Fibroblast of gingiva (primary cell): ENCODE measurements around the gene STAT5B.
"Not testable (repeated sequence)": the region's sequence is repeated elsewhere in the genome, so short reads cannot be mapped to it uniquely, and the experiment has no call there.

ENCODE experiments used
- DNase-seq: peaks from one replicate; pipeline ENCODE4 v3.0.0-alpha.2; 2011; ENCODE audit warnings: low read depth

STAT5B gene

GRCh38 chr17:42193969-42194899 lies 82.0 kb downstream of the STAT5B start, which contains the start of gene GHDC:
GHDC (minus strand) TSS chr17:42194494; CDS start chr17:42193581, 913 bp downstream.
- DNase-seq, result peak; percentile 73

DNA sequence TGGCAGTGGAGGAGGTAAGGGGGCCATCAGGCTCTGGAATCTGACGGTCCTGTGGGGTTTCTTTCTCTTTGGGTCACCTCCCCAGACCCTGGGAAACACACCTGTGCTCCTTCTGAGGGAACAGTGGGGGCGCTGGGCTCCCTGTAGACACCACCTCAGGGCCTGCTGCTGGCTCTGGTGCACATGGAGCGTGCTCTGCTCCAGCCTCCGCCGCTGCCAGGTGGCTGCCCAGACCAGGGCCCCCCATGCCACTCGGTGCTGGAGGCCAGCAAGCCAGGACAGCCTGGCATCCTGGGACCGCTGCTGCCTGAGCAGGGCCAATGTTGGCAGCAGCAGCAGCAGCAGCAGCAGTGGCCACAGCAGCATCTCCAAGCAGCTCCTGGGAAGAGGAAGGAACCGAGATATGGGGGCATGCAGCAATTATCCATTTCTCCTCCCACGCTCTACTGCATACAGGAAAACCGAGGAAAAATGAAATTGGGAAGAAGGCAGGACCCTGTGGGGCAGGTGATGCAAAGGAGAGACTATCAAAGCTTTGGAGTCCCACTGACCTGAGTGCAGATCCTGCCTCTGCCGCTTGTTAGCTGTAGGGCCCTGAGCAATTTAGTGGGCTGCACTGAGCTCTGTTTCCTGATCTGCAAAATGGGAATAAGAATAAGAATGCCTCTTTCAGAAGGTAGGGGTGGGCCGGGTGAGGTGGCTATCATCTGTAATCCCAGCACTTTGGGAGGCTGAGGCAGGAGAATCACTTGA lies 82.8 kb downstream of the STAT5B start:
- no peak for DNase-seq

DNA sequence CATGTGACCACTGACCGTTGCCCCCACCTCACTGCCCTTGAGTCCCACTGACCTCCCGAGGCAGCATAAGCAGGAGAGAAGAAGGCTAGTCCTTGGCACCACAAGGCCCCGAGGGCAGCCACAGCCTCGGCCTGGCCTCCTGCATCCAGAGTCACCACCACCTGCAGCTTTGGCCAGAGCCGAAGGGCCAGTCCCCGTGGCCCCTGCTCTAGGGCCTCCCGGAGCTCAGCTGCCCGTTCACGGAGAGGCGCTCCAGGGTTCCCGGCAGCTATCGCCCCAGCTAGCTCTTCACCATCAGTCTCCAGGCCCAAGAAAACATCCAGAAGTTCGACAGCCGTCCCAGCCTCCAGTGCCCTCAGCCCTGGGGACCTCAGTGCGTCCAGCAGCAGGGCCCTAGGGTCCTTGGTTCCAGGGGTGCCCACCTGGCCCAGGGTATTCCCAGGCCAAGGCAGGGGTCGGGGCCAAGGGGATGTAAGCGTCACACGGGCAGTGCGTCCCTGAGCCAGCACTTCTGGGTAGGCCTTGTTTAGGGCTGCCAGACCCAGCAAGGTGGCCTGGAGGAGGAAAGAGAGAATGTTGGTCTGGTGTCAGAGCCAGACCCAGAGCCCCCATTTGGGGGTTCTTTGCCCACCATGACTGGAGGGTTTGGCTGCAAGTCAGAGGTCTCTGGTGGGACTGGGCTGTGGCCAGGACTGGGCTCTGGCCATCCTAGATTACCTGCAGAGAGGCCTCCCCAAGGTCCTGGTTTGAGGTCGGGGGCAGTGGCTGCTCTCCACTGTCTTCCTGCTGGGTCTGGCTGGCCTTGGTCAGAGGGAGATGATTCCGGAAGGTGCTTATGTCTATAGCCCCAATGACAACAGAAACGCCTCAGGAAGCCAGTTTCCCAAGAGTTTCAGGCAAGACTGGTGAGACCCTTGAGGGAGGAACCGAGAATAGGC lies 83.7 kb downstream of the STAT5B start:
- DNase-seq, result no peak

DNA sequence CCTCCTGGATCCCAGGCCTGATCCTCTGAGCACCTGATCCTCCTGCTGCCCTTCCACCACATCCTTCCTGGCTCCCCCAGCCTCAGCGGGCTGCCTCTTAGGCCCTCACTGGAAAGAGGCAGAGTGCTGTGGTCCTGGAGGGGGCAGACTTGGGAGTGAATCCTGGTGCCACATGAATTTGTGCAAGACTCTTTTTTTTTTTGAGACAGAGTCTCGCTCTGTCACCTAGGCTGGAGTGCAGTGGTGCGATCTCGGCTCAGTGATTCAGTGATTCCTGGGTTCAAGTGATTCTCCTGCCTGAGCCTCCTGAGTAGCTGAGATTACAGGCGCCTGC lies 84.9 kb downstream of the STAT5B start:
- no peak for DNase-seq

DNA sequence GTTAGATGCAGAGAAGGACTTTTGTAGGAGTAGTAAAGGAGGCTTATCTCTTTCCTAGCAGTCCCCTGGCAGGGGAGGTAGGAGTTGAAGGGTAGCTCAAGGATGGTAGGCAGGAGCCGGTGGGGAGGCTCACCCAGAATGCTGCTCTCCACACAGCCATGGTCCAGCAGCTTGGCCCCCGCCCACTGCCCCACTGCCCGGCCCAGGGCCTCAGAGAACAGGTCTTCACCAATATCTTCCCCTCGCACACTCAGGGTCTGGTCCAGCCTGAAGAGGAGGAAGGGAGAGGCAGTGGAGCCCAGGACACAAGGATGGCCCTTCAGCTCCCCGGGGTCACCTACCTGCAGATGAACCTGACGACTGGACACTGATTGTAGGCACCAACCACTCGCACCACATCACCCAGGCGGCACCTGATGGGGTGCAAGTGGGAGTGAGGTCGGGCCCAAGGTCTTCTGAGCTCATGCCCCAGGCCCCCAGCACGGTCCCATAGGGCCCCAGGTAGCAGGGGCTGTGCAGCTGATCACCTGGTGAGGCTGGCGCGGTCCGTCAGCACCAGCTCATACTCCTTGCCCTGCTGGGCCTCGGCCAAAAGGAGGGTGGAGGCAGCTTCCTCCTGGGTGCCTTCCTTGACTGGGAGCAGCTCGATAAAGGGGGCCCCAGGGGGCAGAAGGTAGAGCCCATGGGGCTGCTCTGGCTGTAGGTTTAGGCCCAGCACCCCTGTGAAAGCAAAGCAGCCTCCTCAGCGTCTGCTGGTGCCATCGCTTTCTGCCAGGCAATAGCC lies 85.5 kb downstream of the STAT5B start:
- DNase-seq, result no peak

DNA sequence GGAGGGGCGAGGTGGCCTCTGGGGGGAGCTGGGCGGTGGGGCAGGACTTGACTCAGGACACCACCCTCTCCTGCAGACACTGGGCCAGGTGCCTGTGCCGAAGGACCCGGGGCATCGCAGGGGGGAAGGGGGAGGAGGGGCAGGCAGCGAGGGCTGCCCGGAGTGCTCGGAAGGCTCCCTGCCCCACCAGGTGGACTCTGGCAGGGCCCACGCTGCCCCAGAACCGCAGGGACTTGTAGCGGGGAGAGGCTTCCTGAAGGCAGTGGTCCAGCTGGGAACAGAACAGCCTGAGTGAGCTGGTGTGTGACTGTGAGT lies 86.6 kb downstream of the STAT5B start:
- no peak for DNase-seq

GRCh38 chr17:42188749-42189650 lies 87.2 kb downstream of the STAT5B start:
- no peak for DNase-seq

- DNase-seq, result no peak
Measured at GRCh38 chr17:42187833-42188232, 88.4 kb downstream of the STAT5B start.

DNA sequence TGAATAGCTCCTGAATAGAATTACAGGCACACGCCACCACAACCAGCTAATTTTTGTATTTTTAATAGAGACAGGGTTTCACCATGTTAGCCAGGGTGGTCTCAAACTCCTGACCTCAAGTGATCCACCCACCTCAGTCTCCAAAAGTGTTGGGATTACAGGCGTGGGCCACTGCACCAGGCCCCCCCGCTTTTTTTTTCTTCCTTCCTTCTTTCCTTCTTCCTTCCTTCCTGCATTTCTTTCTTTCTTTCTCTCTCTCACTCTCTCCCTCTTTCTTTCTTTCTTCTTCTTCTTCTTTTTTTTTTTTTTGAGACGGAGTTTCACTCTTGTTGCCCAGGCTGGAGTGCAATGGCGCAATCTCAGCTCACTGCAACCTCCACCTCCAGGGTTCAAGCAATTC lies 90.0 kb downstream of the STAT5B start:
- DNase-seq, result not testable (repeated sequence)

DNA sequence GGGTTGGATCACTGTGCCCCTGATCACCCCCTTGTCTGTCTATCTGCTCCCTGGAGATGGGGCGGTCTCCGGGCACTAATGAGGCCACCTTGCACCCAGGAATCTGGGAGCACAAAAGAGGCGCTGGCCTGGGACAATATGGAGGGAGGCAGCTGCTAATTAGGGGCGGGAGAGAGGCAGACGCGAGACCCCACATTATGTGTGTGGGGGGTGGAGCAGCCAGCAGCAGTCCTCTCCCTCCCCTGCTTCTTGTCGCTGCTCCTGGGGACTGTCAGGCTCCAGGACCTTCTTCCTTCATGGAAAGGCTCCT lies 90.6 kb downstream of the STAT5B start:
- no peak for DNase-seq

DNA sequence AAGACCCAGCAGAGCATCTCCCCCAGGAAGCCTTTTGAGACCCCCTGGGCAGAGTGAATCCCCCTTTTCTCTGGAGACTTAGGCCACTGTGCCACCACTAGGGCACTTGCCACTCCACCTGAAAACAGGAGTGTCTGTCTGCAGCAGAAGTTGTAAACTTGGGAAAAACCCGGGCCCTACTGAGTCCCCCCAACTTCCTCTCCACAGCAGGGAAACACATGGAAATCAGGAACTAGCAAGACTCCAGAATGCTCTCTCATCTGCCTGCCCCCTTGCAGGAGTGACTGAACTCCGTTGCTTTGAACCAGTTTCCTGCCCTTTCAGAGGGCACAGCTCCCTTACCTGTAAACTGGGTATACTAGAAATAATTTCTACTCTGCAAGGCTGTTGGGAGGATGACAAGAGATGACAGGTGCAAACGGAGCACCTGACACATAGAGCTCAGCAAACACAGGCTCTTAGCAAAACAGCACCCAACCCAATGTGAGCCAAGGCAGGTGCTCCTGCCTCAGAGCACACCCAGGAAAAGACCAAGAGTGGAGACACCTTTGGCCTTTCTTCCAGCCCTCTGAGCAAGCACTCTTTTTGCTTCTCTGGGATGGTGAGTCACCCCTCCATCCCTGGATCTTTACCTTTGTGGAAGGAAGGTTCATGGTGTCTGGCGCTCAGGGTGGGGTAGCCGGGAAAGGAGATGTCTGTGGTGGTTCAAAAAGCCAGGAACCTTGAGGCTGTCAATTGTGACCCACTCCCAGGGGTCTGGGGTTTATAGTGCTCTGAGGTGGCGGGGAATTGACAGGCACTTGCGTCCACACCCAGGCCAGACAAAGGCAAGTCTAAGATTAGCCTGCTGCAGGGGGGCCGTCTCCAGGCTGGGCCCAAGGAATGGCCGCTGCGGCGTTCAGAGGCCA lies 91.2 kb downstream of the STAT5B start, which contains the start of gene HCRT:
Gene HCRT, minus strand, starts transcription at position 740 of the 908 bp plus-strand sequence. Its CDS starts 87 bp downstream, at position 653.
- DNase-seq, result no peak

GRCh38 chr17:42183741-42184711 lies 92.2 kb downstream of the STAT5B start:
- DNase-seq, result peak; percentile 52

DNA sequence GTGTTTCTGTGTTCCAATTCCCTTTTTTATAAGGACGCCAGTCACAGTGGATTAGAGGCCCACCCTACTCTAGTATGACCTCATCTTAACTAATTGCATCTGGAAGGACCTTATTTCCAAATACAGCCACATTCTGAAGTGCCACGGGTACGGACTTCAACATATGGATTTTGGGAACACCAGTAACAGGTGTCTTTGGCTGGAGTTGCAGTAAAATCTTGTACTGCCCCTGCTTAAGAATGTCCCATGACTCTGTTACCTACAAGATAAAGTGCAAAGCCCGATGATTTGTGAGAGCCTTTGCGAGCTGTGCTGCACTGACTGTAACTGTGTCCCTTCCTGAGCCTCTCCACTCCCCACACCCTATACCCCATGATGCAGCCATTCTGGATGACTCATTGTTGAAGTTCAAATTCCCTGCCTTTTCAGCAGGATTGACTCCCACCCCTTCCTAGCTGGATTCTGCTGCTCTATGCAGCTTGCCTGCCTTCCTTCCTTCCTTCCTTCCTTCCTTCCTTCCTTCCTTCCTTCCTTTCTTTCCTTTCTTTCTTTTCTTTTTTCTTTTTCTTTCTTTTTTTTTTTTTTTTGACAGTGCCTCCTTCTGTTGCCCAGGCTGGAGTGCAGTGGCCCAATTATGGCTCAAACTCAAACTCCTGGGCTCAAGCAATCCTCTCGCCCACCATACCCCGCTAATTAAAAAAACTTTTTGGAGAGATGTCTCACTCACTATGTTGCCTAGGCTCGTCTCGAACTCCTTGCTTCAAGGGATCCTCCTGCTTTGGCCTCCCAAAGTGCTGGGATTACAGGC lies 93.1 kb downstream of the STAT5B start:
- no peak for DNase-seq

- no peak for DNase-seq
Measured at GRCh38 chr17:42181851-42182207, 94.4 kb downstream of the STAT5B start.

- peak; percentile 58 for DNase-seq
Measured at GRCh38 chr17:42180922-42181850, 95.0 kb downstream of the STAT5B start, which contains the start of gene KCNH4. KCNH4 (minus strand) TSS chr17:42181142; CDS start chr17:42180945, 197 bp downstream.

- no peak for DNase-seq
Measured at GRCh38 chr17:42180411-42180921, 95.7 kb downstream of the STAT5B start.
